Activated naive CD4-positive, alpha-beta T cell treated with anti-CD3 and anti-CD28 coated beads, Interleukin-2, amount 50 U/mL, for 72 hours (primary cell): Measurements from ENCODE around the gene DNAH1. TPM values are rescaled to one million over a fixed set of nuclear protein-coding genes. Genes with fewer than 3 reads are reported as not detected.

Experiments
- ATAC-seq, 2 donors: fragments of 150-1000 bp; cut with Tn5 transposase; 2 replicates each; pipeline ENCODE4 v1.10.0; 2021; ENCODE audit warnings: mild to moderate bottlenecking in 2 of 2, moderate library complexity in 2 of 2
- DNase-seq, 2 donors: peaks; one replicate each; pipeline ENCODE4 v3.0.0; 2021 to 2022; ENCODE audit warnings: low spot score in 2 of 2
- H3K27ac Mint-ChIP-seq, 2 donors: one replicate each; pipeline ENCODE4 v1.8.0; 2022; ENCODE audit warnings: mild to moderate bottlenecking in 2 of 2, mixed read lengths in 2 of 2
- H3K36me3 Mint-ChIP-seq, 2 donors: one replicate each; pipeline ENCODE4 v1.8.0; 2022; ENCODE audit warnings: mixed read lengths in 2 of 2
- H3K9me3 Mint-ChIP-seq, 2 donors: one replicate each; pipeline ENCODE4 v1.8.0; 2022; ENCODE audit warnings: mixed read lengths in 2 of 2
- total RNA-seq, 2 donors: library from RNA; stranded (reverse); gene quantifications; one replicate each; pipeline ENCODE4 v1.2.3, GENCODE V29; 2022

The DNAH1 gene
- total RNA-seq, 2 donors from 2014 or later = 17.5 to 19.8 TPM

GRCh38 chr3:52286777-52287110 is 29.4 kb upstream of the DNAH1 start:
- Mint-ChIP-seq H3K9me3 (no peaks in the 10 kb centered on the region), H3K27ac (peak overlapping the region; percentile 99 to 100), H3K36me3 (peaks cover 7 to 11% of the 10 kb centered on the region in 2 donors)
- ATAC-seq (no peak), DNase-seq (no peak)

- peak overlapping the region; percentile 99 to 100 for H3K27ac Mint-ChIP-seq
- DNase-seq (no peak), ATAC-seq (no peak)
- no peaks in the 10 kb centered on the region for H3K9me3 Mint-ChIP-seq
- peaks cover 7 to 11% of the 10 kb centered on the region in 2 donors for H3K36me3 Mint-ChIP-seq
Measured at GRCh38 chr3:52288674-52289073, 27.4 kb upstream of the DNAH1 start.

- ATAC-seq (no peak), DNase-seq (no peak)
- no peak overlapping the region for H3K27ac Mint-ChIP-seq
- no peaks in the 10 kb centered on the region for H3K9me3 Mint-ChIP-seq
- peaks cover 7 to 11% of the 10 kb centered on the region in 2 donors for H3K36me3 Mint-ChIP-seq
Measured at GRCh38 chr3:52289338-52289746, 26.8 kb upstream of the DNAH1 start.

- Mint-ChIP-seq H3K27ac (no peak overlapping the region), H3K9me3 (no peaks in the 10 kb centered on the region), H3K36me3 (peaks cover 7 to 11% of the 10 kb centered on the region in 2 donors)
- DNase-seq (no peak), ATAC-seq (no peak)
Measured at GRCh38 chr3:52289747-52290595, 26.1 kb upstream of the DNAH1 start.

GRCh38 chr3:52290596-52291507 is 25.3 kb upstream of the DNAH1 start:
- Mint-ChIP-seq H3K27ac (no peak overlapping the region), H3K36me3 (peaks cover 7 to 11% of the 10 kb centered on the region in 2 donors)
- ATAC-seq = no peak

GRCh38 chr3:52291508-52292181 is 24.5 kb upstream of the DNAH1 start:
- DNase-seq (peak in 1 of 2 donors; percentile 40), ATAC-seq (no peak)
- Mint-ChIP-seq H3K9me3 (no peaks in the 10 kb centered on the region), H3K27ac (no peak overlapping the region), H3K36me3 (peaks cover 6 to 11% of the 10 kb centered on the region in 2 donors)

More at GRCh38 chr3:52290596-52291507, 25.3 kb upstream of the DNAH1 start:
- no peak for DNase-seq
- H3K9me3 Mint-ChIP-seq = no peaks in the 10 kb centered on the region

- Mint-ChIP-seq H3K9me3 (no peaks in the 10 kb centered on the region), H3K36me3 (peaks cover 0 to 5% of the 10 kb centered on the region in 2 donors), H3K27ac (no peak overlapping the region)
- ATAC-seq (no peak), DNase-seq (no peak)
Measured at GRCh38 chr3:52292247-52293065, 23.7 kb upstream of the DNAH1 start.

- Mint-ChIP-seq H3K36me3 (no peaks in the 10 kb centered on the region), H3K9me3 (no peaks in the 10 kb centered on the region), H3K27ac (no peak overlapping the region)
- ATAC-seq = no peak
- no peak for DNase-seq
Measured at GRCh38 chr3:52293491-52294319, 22.4 kb upstream of the DNAH1 start.

- Mint-ChIP-seq H3K27ac (no peak overlapping the region), H3K36me3 (no peaks in the 10 kb centered on the region), H3K9me3 (no peaks in the 10 kb centered on the region)
- ATAC-seq (no peak), DNase-seq (no peak)
Measured at GRCh38 chr3:52294320-52295150, 21.6 kb upstream of the DNAH1 start.

- Mint-ChIP-seq H3K36me3 (no peaks in the 10 kb centered on the region), H3K27ac (no peak overlapping the region), H3K9me3 (no peaks in the 10 kb centered on the region)
- ATAC-seq (no peak), DNase-seq (no peak)
Measured at GRCh38 chr3:52295671-52296208, 20.4 kb upstream of the DNAH1 start.

GRCh38 chr3:52297242-52298148 is 18.6 kb upstream of the DNAH1 start:
- ATAC-seq (no peak), DNase-seq (no peak)
- H3K36me3 Mint-ChIP-seq = no peaks in the 10 kb centered on the region
- no peak overlapping the region for H3K27ac Mint-ChIP-seq
- H3K9me3 Mint-ChIP-seq = no peaks in the 10 kb centered on the region

- no peak overlapping the region for H3K27ac Mint-ChIP-seq
- H3K36me3 Mint-ChIP-seq = no peaks in the 10 kb centered on the region
- H3K9me3 Mint-ChIP-seq = no peaks in the 10 kb centered on the region
- DNase-seq (no peak), ATAC-seq (no peak)
Measured at GRCh38 chr3:52298149-52299098, 17.7 kb upstream of the DNAH1 start.
